Dedifferentiated amniotic fluid mesenchymal stem cell (primary cell): Measurements from ENCODE around the gene SMCO2.
A peak's percentile ranks its signal among the peaks of the same experiment; 100 is the strongest.

Source experiments
- DNase-seq: peaks from one replicate; pipeline ENCODE4 v3.0.0-alpha.2; 2016; ENCODE audit errors: extremely low spot score

Gene SMCO2

DNA sequence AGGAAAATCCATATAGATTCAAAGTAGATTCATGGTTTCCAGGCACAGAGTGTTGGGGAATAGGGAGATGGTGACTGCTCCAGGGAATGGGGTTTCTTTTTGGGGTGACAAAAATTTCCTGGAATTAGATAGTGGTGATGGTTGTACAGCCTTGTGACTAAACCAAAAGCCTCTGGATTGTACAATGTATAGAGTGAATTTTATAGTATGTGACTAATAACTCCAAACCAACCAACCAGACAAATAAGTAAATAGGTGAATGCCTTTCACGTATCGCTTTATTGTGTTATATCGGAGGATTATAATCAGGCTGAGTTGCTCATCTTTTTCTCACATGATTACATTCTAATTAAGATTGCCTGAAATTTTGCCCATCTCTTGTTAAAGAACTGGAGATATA, 52.8 kb downstream of the SMCO2 start:
- no peak for DNase-seq

DNA sequence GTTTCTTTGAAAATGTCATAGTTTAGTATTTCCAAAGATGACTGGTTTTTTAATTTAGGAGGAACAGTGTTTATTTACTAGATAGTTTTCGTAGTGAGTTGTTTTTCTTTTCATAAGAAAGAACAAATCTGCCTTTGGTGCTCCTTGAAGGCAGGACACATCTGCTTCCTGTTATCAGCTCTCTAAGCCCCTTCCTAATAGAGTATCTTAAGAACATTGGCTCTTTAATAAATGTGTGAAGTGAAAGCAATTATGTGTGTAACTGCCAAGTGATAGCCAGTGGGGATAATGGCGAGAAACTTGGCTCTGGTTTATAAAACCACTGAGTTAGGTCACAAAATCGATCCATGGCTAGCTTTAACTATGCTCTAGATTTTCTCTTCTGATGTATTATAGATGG, 54.0 kb downstream of the SMCO2 start:
- DNase-seq: no peak

DNA sequence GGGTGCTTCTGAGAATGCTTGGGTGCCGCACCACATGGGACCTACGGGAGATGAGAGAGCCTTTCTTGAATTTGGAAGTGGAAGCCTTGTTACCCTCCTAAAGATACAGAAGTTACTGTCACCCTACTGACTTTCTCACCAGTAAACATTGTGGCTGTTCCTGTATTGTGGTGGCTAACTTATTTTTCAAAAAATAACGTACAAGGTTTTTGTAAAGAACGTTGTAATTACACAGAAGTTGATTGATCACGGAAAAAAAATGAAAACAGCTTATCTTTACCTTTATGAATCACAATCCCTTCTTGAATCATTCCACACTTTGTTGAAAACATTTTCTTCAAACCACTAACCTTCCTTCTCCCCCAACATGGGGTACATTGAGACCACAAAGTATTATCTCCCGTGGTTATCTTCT, 55.5 kb downstream of the SMCO2 start:
- DNase-seq: no peak

DNA sequence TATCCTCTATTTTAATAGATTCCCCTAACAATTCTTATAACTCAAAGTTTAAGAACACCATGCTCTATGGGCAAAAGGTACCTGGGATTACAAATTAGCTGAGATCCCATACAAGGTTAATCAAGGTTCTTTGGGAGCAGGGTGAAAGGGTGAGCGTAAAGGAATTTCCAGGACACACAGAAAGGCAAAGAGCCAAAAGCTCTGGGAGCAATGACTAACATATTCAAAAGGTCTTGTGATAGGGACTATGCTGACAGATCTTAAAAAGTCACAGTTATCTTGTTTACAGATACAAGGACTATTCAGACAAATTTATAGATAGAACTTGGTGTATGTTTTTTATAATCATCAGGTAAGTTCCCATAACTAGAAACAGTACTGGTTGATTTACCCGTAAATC, 58.0 kb downstream of the SMCO2 start:
- DNase-seq: no peak

DNA sequence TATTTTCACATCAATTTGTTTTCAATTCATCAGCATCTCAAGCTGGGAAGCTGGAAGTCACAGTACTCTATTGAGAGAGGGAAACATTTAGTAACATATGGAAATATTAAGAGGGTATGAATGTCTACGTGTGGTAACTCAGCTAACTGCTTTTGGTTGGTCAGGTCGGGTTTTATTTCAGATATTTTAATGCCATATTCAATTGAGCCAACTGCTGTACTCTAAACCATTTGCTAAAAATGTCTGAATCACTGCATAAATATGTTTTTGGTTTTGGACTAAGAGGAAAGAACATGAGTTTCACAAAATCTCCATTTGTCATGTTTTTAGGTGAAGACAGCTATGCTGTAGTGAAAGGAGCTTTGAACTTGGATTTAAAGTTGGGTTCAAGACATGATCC, 58.6 kb downstream of the SMCO2 start:
- DNase-seq: peak; percentile 69

DNA sequence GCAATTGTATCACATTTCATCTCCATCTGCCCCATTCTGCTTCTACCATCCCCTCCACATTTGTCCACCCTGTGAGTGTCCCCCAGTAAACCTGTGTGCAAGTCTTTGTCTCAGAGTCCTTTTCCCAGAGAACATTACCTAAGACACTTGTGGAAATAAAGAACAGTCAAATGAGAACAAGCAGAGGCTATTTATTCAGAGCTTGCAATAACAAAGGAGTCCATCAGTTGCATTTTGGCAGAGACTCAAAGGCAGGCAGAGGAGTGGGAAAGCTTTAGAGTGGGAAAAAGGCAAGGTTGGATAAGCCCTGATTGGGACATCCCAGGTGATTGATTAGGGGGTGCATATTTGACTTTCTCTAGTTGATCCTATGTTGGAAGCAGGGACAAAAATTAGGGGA, 59.2 kb downstream of the SMCO2 start:
- DNase-seq: no peak

DNA sequence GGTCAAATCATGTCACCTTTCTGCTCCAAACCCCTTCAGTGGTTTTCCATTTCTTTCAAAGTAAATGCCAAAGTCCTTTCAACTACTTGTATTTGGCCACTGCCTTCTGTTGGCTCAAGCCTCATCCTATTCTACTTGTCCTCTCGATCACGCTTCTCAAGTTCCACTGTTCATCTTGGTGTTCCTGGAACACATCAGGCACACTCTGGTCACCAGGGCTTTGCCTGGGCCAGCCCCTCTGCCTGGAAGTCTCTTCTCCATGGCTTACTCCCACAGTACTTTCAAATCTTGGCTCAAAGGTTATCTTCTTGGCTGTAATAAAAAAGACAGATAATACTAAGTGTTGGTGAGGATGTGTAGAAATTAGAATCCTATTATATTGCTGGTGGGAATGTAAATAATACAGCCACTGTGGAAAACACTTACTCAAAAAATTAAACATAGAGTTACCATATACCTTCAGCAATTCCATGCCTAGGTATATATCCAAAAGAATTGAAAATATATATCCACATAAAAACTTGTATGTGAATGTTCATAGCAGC, 60.2 kb downstream of the SMCO2 start:
- no peak for DNase-seq

DNA sequence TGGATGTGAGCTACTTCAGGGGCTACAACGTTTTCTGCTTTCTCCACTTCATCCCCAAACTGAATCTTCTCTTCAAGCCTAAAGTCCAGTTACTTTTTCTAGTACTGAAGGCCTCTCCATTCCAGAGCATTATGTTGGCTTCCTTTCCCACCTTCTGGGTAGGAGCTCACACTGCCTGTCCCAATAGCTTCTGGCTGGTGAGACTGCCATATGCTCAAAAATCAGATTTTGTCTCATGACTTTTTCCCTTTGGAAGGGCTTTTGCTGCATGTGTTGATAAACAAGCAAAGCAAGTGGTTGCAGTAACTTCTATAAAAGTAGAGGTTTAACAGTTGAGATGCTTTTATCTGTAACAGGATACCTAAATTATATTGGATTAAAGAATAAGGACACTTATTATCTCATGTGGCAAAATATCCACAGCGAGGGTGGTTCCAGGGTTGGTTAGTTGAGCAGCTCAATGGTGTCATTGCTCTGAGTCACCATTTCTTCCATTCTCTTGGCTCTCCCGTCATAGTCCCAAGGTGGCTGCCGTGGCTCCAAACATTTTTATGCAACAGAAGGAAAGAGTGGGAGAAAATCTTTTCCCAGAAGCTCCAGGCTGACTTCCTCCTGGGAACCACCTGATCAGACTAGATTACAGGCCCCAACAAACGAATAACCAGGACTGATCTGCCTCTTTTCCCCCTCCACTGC, 62.3 kb downstream of the SMCO2 start:
- DNase-seq: no peak

DNA sequence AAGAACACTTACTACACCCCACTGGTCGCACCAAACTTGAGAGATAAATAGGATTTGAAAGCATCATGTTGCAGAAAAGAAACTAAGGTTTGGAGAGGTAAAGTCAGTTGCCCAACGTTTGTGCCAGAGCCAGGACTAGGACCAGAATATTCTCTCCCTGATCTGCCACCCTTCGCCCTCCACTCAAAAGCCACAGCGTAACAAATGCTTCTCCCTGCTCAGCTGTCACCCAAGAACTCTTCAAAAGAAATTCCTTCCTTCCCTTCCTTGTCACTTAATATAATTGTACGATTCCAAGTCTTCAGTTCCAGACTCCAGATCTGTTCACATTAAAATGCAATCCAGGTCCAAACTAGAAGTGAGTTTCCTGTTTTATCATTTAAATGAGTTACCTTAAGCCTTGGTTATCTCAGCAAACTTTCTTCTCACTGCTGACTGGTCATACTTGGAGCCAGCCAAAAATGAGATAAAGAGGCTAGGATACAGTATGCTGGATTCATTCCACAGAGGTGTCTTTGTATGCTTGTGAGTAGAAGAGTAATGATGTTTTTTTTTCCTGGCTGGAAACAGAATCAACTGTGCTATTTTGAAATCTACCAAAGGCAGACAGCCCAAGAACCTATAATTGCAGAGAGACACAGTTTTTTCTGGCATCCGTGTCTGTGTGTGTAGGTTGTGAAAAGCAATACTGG, 64.6 kb downstream of the SMCO2 start:
- no peak for DNase-seq

DNA sequence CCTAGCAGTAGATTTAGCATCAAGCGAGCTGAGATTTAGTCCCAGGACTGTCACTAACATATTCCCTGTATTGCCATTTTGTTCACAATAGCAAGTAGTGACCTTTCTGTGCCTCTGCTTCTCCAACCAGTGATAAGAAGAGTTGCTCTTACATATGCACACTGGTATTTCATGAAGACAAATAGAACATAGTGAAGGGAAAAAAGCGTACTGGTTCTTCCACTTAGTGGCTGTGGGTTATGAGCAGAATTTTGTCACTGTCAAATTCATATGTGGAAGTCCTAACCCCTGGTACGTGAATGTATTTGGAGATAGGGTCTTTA, 65.1 kb downstream of the SMCO2 start:
- no peak for DNase-seq

DNA sequence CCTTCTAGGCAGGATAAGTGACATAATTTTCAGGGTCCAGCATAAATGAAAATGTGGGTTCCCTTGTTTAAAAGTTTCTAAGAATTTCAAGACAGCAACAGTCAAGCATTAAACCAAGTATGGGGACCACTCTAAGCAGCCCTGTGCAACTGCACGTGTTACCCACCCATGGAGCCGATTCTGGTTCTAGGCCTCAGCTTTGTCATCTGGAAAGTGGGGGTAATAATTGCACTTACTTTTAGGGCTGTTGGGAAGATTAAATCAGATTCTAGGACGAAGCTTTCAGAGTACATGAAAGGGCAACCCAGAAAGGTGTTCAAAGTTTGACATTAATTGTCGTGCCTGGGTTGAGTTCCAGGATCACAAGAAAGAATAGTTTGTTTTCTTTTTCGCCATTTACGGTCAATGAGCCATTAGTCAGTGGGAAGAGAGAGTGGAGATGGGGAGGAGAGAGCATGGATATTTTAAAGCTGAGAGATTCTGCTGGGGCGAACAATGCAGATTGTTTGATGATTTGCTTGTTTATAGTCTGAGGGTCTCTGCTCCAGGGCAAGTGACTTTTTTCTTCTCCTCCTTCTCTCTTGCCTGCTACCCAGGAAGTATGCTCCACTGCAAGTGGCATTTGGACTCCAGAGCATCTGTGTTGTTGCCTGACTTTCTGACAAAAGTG, 66.8 kb downstream of the SMCO2 start:
- no peak for DNase-seq

DNA sequence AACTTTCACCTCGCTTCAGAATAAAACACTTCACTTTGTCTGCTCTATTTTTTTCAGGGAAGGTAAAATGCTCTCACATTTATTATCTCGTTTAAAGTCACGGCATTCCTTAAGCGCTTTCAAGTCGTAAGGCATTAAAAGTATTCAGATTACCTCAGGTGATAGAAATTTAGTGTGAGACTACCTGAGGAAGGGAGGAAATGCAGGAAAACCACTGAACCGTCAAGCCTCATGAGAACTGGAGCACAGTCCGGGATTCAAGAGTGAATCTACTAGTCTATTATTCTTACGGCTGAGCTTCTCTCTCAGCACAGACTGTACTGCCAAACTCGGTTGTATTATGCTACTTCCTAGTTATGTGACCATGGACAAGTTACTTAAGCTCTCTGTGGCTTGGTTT, 69.1 kb downstream of the SMCO2 start:
- no peak for DNase-seq

DNA sequence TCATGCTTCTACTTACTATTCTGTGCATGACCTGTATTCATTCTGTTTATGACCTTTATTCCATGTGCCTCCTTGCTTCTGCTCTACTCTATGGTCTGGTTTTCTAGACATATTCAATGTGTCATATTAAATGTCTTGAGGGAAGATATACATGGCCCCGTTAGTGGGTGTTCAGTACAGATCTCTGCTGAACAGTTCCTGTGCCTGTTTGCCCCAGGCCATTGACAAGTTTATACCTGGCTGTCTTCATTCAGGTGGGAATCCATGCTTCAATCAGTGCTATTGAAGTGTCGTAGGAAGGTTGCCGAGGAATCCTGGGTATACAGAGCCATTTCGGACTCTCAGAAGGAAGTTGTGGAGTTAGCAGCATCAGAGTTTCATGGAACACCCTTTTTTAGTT, 70.1 kb downstream of the SMCO2 start:
- DNase-seq: no peak

DNA sequence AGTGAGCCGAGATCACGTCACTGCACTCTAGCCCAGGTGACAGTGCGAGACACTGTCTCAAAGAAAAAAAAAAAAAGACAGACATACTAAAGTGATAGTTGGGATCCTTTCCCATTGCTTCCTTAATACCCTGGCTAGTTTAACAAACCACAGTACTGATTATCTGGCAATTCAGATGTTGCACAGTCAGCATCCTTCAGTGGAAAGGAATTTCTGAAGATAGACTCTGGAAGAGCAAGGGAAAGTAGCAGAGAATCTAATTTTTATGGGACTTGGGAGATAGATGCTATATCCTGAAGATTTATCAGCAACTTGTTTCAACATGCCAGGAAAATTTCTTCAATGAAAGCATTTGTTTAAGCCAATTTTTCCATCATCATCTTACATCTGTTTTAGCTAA, 71.0 kb downstream of the SMCO2 start:
- DNase-seq: no peak

DNA sequence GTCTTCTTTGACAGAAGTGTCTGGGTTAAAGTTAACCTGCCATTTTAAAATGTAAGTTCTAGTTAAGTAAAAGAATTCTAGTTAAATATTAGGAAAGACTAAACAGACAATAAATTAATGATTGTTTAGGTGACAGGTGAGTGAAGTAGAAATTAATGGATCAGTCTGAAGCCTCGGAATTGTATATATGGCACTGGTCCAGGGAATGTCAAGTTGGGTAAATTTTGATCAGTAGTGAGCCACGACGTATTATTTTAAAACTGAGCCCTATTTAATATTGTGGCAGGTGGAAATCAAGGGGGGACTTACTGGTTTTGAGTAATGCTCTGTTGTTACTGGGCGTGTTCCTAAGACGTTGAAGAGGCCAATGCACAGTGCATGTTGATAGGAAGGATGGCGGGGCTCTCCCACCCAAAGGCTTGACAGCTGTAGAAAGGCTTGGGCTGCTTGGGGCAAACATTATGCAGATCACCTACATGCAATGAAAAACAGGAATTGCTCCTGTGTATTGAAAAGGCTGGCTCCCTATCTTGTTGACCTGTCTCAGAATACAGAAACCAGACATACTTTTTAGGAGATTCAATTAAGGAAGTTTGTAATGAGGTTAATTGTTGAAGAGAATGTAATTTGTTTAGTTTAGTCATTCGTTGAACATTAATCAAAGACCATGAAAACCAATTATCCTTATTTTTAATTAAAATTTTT, 71.6 kb downstream of the SMCO2 start:
- no peak for DNase-seq

DNA sequence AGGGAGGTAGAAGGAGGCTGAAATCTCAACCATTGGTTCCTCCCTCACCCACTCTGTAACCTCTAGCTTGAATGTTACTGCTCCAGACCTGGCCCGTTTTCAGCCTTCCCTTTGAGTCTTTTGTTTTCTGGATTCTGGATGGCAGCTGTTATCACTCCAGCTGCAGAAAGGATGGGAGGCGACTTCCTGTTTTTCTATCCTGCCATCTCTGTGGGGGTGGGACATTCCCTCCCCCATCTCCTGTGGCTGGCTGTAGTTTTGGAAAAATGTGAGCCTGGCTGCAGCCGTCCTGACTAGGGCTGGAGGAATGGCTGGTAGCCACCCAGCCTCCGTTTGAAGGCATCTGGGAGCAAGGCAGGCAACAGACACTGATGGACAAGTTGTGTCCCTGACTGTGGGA, 74.5 kb downstream of the SMCO2 start:
- no peak for DNase-seq

DNA sequence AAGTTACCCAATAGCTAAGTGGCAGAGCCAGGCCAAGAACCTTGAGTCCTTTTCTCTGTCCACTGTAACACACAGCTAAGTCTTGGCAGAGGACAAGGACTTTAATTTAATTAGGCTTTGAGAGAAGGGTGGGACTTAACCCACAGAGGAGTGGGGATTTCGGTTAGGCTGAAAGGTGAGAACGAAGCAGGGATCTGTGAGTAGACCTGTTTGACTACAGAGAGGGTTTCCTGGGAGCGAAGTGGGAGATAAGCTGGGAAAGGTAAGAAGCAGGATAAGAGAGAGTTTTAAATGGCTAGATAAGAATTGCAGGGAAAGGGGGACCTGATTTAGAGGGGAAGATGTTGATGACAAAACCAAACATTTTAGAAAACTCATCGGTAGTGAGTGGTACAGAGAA, 75.4 kb downstream of the SMCO2 start:
- DNase-seq: no peak

DNA sequence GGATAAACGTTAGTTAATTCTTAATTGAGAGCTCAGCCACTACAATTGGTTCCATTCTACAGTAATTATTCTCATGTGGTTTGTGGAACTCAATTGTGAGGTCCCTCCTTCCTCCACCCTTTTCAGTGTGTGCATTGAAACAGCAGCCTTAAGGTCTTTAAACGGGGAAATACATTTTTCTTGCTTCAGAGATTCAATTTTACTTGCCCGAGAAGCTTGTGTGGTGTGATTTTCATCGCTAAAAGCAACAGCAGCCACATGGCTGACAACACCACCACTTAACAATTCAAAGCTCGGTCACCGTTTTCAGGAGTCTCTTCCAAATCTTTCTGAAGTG, 76.7 kb downstream of the SMCO2 start:
- no peak for DNase-seq

DNA sequence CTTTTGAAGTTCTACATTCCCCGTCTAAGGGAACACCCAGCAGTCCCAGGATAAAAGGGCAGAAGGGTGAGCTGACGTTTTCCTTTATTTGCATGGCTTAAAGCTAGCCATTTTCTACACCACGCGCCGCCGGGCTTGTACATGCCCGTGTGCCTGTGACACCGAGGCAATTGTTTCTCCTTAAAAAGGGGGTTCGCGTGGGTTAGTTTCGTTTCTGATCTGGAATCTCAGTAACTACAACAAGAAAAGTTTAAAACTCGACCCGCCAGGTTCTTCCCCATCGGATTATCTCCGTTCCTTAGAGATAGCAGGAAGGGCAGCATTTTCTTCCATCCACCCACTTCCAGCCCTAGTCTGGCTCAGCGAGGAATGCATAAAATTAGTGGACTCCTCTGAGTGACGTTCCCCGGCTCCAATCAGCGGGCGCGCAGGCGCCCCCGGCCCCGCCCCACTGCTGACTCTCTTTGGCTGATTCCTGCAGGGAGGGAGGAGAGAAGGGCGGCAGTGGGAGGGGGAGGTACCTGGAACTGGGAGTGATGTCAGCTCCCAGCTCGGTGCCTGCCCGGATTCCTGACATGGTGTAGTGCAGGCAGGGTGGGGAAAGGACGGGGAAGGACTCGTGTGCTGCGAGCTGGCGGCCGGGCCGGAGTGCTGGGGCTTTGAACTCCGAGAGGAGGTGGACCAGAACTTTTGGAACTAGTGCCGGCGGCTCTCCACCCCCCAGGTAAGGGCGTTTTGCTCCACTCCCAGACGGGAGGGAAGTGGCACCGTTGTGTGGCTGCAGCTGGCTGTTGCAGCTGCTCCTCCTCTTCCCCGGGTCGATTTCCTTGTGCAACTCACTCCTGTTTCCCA, 77.3 kb downstream of the SMCO2 start, which contains the start of gene PPFIBP1:
PPFIBP1 (plus strand) TSS at position 565 of the 852 bp plus-strand sequence. CDS start 109,191 bp downstream, outside the sequence.
- DNase-seq: peak; percentile 98

DNA sequence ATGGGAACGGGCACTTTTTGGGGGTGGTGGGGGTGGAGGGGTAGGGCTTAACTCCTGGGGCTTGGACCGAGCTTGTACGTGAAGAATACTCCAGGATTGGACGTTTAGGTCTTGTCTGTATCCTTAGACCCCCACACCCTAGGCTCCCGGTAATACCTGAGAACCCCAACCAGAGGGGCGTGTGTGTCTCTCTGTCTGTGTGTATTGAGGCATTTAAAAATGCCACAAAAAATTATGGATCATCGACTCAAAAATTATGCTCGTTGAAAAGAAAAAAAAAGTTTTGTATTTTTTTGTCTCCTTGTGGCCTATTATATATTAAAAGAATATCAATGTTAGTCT, 77.9 kb downstream of the SMCO2 start:
- no peak for DNase-seq
